ENCODE measurements around the gene INCA1.

INCA1 gene

DNA sequence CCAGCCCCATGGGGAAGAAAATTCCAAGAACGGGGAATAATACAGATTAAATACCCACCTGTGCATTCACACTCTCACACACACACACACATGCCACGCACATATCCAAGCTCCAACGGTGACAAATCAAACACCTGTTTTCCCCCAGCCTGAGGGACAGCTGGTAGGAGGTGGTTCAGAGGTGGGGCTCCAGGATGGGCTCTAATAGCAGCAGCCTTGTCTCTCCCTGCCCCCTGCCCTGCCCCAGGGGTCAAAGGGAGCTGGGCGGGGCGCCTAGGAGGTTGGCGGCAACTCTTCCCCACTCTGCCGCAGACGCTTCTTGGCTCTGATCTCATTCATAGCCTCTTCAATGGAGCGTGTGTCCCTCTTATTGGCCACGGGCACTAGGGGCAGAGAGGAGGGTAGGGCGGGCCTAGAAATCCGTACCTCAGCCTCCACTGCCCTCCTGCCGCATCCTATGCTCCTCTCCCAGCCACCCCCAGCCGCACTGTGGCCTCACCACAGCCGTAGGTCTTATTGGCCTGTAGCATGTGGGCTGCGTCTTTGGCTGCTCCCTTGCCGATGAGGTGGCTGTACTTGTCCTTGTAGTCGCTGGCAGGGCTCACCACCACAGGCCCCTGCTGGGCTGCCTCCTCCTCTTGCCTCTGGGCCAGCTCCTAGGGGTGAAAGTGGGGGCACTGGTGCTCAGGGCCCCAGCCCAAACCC, 37.9 kb downstream of the INCA1 start:
- no peak for DNase-seq
- no peaks in the 10 kb centered on the region for H3K9me3 Mint-ChIP-seq
- H3K27ac Mint-ChIP-seq = peak overlapping the region; percentile 86
- H3K27me3 Mint-ChIP-seq (ENCODE audit: low read depth, poor library complexity) = peaks cover 2% of the 10 kb centered on the region
- no peak overlapping the region for H3K4me3 Mint-ChIP-seq
- H3K36me3 Mint-ChIP-seq (ENCODE audit: low read depth) = peaks cover 67% of the 10 kb centered on the region
- TF ChIP-seq, protein P1, sequence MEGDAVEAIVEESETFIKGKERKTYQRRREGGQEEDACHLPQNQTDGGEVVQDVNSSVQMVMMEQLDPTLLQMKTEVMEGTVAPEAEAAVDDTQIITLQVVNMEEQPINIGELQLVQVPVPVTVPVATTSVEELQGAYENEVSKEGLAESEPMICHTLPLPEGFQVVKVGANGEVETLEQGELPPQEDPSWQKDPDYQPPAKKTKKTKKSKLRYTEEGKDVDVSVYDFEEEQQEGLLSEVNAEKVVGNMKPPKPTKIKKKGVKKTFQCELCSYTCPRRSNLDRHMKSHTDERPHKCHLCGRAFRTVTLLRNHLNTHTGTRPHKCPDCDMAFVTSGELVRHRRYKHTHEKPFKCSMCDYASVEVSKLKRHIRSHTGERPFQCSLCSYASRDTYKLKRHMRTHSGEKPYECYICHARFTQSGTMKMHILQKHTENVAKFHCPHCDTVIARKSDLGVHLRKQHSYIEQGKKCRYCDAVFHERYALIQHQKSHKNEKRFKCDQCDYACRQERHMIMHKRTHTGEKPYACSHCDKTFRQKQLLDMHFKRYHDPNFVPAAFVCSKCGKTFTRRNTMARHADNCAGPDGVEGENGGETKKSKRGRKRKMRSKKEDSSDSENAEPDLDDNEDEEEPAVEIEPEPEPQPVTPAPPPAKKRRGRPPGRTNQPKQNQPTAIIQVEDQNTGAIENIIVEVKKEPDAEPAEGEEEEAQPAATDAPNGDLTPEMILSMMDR (IDR thresholded peaks at IDR 0.05) = no peak
- H3K4me1 Mint-ChIP-seq = peaks cover 30% of the 10 kb centered on the region

- Mint-ChIP-seq H3K36me3 (ENCODE audit: low read depth) (peaks cover 66% of the 10 kb centered on the region), H3K9me3 (no peaks in the 10 kb centered on the region), H3K27ac (no peak overlapping the region), H3K4me3 (no peak overlapping the region), H3K27me3 (ENCODE audit: low read depth, poor library complexity) (peaks cover 2% of the 10 kb centered on the region), H3K4me1 (peaks cover 42% of the 10 kb centered on the region)
- DNase-seq = no peak
- TF ChIP-seq, protein P1 (IDR thresholded peaks at IDR 0.05) = no peak
These were observed 39.2 kb downstream of the INCA1 start for GRCh38 chr17:4958102-4958501.

- H3K27me3 Mint-ChIP-seq (ENCODE audit: low read depth, poor library complexity) = peaks cover 5% of the 10 kb centered on the region
- peaks cover 53% of the 10 kb centered on the region for H3K4me1 Mint-ChIP-seq
- peaks cover 60% of the 10 kb centered on the region for H3K36me3 Mint-ChIP-seq (ENCODE audit: low read depth)
These were observed 40.7 kb downstream of the INCA1 start for GRCh38 chr17:4956493-4957061.

GRCh38 chr17:4955091-4955490, 42.2 kb downstream of the INCA1 start:
- peaks cover 59% of the 10 kb centered on the region for H3K4me1 Mint-ChIP-seq
- no peaks in the 10 kb centered on the region for H3K9me3 Mint-ChIP-seq
- no peak overlapping the region for H3K4me3 Mint-ChIP-seq
- peaks cover 5% of the 10 kb centered on the region for H3K27me3 Mint-ChIP-seq (ENCODE audit: low read depth, poor library complexity)
- peaks cover 50% of the 10 kb centered on the region for H3K36me3 Mint-ChIP-seq (ENCODE audit: low read depth)
- DNase-seq = no peak
- H3K27ac Mint-ChIP-seq = no peak overlapping the region
- TF ChIP-seq, protein P1 (IDR thresholded peaks at IDR 0.05) = no peak

More at GRCh38 chr17:4956493-4957061, 40.7 kb downstream of the INCA1 start:
- TF ChIP-seq, protein P1 (IDR thresholded peaks at IDR 0.05) = no peak
- Mint-ChIP-seq H3K9me3 (no peaks in the 10 kb centered on the region), H3K4me3 (no peak overlapping the region), H3K27ac (no peak overlapping the region)
- DNase-seq = no peak

- Mint-ChIP-seq H3K4me1 (peaks cover 49% of the 10 kb centered on the region), H3K4me3 (peak overlapping the region; percentile 62), H3K27ac (peak overlapping the region; percentile 60), H3K9me3 (no peaks in the 10 kb centered on the region), H3K36me3 (ENCODE audit: low read depth) (peaks cover 37% of the 10 kb centered on the region), H3K27me3 (ENCODE audit: low read depth, poor library complexity) (peaks cover 5% of the 10 kb centered on the region)
- TF ChIP-seq, protein P1 (IDR thresholded peaks at IDR 0.05) = no peak
- no peak for DNase-seq
These were observed 43.8 kb downstream of the INCA1 start for GRCh38 chr17:4953451-4953961.
